Adrenal gland (tissue), 5 donors: ENCODE measurements around the gene PHC1.
"Not testable (repeated sequence)": the region's sequence is repeated elsewhere in the genome, so short reads cannot be mapped to it uniquely, and the experiment has no call there.

Experiments
- CTCF ChIP-seq, 6 experiments: fragments of 450-650 bp in 4 of 6; fragments of 200-600 bp in 2 of 6; sonication (generic) in 1 of 6; IDR thresholded peaks; 1 replicate in 5 of 6; 2 replicates in 1 of 6; pipeline versions ENCODE4 v1.5.1 to v1.8.0; 2016 to 2021; ENCODE audit warnings: antibody characterized with exemption in 6 of 6, mild to moderate bottlenecking in 2 of 6, moderate library complexity in 1 of 6
- POLR2A ChIP-seq, 2 donors: fragments of 450-650 bp; IDR thresholded peaks; one replicate each; pipeline ENCODE4 v1.6.1; 2017; ENCODE audit warnings: antibody characterized with exemption in 2 of 2, mild to moderate bottlenecking in 2 of 2, moderate library complexity in 1 of 2
- donor health status: DM: no; HTN: no; CAD: no.

- not testable (repeated sequence) for TF ChIP-seq CTCF, POLR2A (IDR thresholded peaks at IDR 0.05)
These were observed 16.5 kb downstream of the PHC1 start for GRCh38 chr12:8930655-8931323.
